Erythroblast (primary cell): ENCODE results near the gene R3HDM4.

Experiments used
- GATA1 ChIP-seq: IDR thresholded peaks from 2 replicates; pipeline ENCODE4 v1.6.1; 2011; ENCODE audit warnings: low read depth, mild to moderate bottlenecking, control low read depth, low read length, moderate library complexity
- POLR2A ChIP-seq: IDR thresholded peaks from 2 replicates; pipeline ENCODE4 v1.6.1; 2011; ENCODE audit warnings: mild to moderate bottlenecking, low read length

- TF ChIP-seq POLR2A (no peak), GATA1 (no peak)
Observed at GRCh38 chr19:941292-942132, 28.5 kb upstream of the R3HDM4 start.
